GM12874 (cell line): ENCODE data around the gene FGD6.

Experiments used
- CTCF ChIP-seq: IDR thresholded peaks from 2 replicates; pipeline ENCODE4 v1.5.1; 2011; ENCODE audit warnings: low read depth, mild to moderate bottlenecking, control low read depth, low read length, moderate library complexity; ENCODE audit not compliant: insufficient read depth

Gene FGD6

DNA sequence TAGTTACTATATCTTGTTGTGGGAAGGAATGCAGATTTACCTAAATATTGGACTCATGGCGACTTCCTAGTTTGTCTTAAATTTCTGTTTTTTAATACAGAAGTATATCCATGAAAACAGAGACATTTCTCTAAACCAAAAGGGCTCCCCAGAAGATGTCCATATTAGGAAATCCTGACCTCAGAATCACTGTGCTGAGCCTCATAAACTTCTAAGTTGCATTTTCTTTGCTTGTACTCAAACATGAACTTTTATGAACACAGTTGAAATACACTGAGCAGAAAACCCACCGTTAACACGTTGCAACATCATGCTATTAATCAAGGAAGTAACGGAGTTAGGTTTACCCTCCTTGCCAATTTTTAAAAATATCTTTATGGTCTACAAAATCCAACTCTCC, 100.9 kb downstream of the FGD6 start:
- TF ChIP-seq CTCF, result no peak

GRCh38 chr12:95115641-95116040, 101.6 kb downstream of the FGD6 start:
- TF ChIP-seq CTCF, result no peak

- no peak for TF ChIP-seq CTCF
These were observed 102.4 kb downstream of the FGD6 start for GRCh38 chr12:95114766-95115405.

DNA sequence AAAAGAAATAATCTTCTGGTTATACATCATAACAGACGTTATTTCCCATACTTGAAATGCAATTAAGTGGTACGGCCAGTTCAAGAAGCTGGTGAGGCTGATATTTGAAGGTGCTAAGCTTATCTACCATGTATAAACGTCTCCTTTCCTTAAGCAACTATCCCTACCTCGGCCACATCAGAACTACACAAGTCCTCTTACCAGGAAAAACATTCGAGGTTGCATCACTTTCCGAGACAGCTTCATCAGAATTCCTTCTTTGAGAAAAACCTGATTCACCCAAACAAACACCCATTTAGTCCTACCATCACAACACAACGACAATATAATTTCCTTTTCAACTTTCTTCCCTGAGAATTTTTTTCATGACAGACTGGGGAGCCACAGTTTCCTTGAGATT, 109.9 kb downstream of the FGD6 start:
- TF ChIP-seq CTCF, result no peak

DNA sequence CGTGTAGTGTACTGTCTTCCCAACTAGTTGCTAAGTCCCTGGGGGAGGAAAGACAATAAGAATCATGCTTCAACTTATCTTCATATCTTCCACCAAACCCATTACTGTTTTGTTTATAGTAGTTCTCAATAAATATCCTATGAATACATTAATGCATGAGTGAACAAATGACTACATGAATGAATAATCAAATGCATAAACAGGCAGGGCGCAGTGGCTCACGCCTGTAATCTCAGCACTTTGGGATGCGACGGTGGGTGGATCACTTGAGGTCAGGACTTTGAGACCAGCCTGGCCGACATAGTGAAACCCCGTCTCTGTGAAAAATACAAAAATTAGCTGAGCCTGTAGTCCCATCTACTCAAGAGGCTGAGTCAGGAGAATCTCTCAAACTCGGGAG, 111.7 kb downstream of the FGD6 start:
- TF ChIP-seq CTCF, result no peak

- TF ChIP-seq CTCF, result no peak
These were observed 112.3 kb downstream of the FGD6 start for GRCh38 chr12:95104919-95105452.

DNA sequence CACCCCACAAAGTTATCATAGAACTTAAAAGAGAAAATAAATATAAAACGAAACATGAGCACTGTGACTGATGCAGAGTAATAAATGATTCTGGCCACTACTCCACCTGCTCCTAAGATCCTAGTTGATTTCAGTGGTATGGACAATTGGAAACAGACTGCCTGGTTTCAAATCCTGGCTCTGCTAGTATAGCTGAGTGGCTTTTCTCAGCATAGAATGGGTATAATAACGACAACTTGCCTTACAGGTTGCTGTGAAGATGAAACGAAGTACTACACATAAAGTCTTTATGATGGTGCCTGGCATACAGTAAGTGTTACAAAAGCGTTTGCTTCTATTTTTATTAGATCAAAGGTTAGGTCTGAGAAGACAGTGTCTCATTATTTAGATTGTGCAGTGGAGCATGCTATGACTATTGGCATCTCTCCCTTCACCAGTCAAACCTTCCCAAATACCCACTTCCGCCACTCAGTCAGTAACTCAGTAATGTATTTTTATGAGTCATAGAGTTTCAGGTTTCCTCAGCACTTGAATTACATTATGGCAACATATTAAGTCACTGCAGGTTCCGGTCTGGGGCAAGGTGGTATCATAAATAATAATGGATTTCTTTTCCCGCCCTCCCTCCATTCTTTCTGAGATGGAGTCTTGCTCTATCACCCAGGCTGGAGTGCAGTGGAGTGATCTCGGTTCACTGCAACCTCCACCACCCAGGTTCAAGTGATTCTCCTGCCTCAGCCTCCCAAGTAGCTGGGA, 114.2 kb downstream of the FGD6 start:
- no peak for TF ChIP-seq CTCF
